Fibroblast of pulmonary artery (primary cell): ENCODE data around the gene CHMP4A.

Experiments used
- DNase-seq: peaks from one replicate; pipeline ENCODE4 v3.0.0-alpha.2; 2010; ENCODE audit warnings: low read depth
- H3K4me3 ChIP-seq: replicated peaks from 2 replicates; pipeline ENCODE4 v1.5.1; 2011; ENCODE audit warnings: low read depth, mild to moderate bottlenecking, control low read depth, low read length, moderate library complexity
- TF ChIP-seq, protein P1 (sequence below): IDR thresholded peaks from 2 replicates; pipeline ENCODE4 v1.5.1; 2011; ENCODE audit warnings: mild to moderate bottlenecking, control low read depth, low read length, inconsistent platforms; ENCODE audit errors: missing control alignments

CHMP4A gene

DNA sequence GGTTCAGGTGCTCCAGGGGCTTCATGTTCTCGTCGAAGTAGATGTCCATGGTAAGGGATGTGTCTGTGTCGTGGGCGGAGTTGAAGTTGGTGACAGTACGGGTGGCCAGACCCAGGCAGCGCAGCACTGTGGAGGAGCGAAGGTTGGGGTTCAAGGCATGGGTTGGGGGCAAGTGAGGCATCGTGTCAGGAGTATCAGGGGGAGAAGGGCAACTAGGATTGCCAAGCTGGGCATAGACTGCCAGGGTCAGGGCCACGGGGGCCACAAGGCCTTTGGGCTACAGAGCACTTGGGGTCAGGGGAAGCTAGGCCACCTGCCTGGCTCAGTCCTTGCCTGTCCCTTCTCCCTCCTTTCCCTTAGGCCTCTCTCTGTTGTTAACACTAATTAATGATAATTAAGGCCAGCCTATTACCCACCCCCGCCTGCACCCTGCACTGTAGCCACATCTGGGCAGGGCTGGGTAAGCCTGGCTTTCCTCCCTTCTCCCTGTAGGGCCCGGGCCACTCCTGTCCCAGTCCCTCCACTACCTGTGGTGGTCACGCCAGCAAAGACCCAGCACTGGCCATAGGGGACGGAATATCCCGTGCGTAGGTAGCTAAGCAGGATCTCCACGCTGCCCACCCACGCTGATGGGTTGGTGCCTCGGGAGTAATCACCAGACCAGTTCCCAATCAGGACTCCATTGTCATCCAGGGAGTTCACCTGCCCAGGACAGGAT, 45.4 kb upstream of the CHMP4A start:
- no peak for DNase-seq
- H3K4me3 ChIP-seq, result no peak overlapping the region
- TF ChIP-seq, protein P1, sequence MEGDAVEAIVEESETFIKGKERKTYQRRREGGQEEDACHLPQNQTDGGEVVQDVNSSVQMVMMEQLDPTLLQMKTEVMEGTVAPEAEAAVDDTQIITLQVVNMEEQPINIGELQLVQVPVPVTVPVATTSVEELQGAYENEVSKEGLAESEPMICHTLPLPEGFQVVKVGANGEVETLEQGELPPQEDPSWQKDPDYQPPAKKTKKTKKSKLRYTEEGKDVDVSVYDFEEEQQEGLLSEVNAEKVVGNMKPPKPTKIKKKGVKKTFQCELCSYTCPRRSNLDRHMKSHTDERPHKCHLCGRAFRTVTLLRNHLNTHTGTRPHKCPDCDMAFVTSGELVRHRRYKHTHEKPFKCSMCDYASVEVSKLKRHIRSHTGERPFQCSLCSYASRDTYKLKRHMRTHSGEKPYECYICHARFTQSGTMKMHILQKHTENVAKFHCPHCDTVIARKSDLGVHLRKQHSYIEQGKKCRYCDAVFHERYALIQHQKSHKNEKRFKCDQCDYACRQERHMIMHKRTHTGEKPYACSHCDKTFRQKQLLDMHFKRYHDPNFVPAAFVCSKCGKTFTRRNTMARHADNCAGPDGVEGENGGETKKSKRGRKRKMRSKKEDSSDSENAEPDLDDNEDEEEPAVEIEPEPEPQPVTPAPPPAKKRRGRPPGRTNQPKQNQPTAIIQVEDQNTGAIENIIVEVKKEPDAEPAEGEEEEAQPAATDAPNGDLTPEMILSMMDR, result no peak

DNA sequence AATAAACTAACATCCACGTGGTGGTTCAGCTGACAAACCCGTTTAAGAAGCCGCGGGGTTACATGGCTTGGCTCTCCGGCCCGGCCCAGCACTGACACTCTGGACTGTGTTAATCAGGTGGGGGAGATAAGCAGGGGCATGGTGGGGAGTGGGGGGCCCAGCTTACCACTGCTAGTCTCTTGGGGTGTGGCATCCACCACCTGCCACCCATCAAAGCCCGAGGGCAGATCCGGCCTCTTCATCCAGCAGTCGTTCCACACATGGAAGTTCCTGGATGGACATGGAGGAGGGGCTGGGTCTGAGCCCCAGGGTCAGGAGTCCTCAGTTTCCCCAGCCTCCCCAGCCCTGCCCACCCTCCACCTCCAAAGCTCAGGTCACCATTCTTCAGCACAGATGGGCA, 44.8 kb upstream of the CHMP4A start:
- no peak overlapping the region for H3K4me3 ChIP-seq
- TF ChIP-seq, protein P1, result no peak
- no peak for DNase-seq

DNA sequence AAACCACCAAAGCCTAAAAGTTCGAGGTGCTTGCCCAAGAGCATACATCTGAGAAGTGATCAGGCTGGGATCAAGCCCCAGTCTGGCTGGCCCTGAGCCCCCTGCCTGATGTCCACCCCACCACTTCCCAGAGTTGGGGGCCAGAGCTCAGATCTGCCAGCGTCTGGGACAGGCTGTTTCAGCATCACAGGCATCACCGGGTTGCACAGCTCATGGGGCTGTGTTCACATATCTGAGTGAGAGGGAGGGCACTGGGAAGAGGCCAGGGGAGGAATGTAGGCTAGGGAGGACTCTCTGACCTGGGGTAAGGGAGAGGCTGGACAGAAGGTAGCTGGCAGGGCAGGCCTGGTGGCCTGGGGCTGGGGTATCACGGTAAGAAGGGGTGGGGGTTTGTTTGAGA, 43.7 kb upstream of the CHMP4A start:
- TF ChIP-seq, protein P1, result no peak
- no peak for DNase-seq

DNA sequence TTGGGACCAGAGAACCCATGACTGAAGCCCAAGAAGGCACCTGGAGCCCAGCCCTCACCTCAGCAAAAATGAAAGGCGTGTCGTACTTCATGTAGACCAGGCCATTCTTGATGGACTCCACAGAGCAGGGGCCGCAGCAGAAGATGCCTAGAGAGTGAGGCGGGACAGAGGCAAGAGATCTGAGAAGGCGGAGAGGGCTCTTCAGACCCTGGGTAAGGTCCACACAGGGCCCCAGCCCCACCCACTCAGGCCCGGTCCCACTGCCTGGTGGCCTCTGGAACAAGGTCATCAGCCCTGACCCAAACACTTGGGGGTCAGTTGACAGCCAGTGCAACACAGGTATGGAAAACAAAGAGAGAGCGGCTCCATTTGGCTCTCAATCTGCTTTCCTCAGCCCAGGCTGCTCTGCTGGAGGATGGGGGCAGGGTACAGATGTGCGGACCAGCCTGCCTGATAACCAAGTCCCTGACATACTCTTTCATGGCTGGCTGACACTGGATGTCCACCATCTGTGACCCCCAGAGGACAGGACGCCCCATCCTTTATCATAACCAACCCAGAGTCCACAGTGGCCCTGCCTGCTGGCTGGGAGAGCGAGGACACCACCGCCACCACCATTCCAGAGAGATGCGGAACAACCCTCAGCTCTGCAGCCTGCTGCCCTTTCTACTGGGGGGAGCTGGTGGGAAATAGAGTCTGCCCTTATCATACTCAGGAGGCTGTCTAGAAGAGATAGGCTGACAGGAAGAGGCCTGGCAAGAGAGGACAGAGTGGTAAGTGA, 42.8 kb upstream of the CHMP4A start:
- DNase-seq, result no peak
- TF ChIP-seq, protein P1, result no peak
- no peak overlapping the region for H3K4me3 ChIP-seq

More for the DNA sequence above, 43.7 kb upstream of the CHMP4A start:
- no peak overlapping the region for H3K4me3 ChIP-seq

DNA sequence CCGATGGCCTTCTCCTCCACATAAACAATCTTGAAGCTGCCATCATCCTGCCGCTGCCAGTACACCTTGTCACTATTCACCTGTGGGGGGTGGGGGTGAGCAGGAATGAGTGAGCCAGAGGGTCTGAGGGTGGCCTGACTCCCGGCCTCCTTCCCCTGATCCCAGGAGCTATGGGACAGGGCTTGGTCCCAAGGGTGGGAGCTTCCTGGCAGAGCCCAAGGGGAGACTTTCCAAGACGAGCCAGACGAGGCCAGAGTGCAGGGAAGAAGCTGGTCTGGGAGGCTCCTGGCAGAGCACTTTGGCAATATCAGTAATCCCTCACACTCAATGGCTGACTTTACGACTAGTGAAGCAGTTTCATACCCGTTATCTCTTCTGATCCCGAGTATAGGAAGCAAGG, 42.1 kb upstream of the CHMP4A start:
- TF ChIP-seq, protein P1, result no peak
- no peak for DNase-seq
- no peak overlapping the region for H3K4me3 ChIP-seq

DNA sequence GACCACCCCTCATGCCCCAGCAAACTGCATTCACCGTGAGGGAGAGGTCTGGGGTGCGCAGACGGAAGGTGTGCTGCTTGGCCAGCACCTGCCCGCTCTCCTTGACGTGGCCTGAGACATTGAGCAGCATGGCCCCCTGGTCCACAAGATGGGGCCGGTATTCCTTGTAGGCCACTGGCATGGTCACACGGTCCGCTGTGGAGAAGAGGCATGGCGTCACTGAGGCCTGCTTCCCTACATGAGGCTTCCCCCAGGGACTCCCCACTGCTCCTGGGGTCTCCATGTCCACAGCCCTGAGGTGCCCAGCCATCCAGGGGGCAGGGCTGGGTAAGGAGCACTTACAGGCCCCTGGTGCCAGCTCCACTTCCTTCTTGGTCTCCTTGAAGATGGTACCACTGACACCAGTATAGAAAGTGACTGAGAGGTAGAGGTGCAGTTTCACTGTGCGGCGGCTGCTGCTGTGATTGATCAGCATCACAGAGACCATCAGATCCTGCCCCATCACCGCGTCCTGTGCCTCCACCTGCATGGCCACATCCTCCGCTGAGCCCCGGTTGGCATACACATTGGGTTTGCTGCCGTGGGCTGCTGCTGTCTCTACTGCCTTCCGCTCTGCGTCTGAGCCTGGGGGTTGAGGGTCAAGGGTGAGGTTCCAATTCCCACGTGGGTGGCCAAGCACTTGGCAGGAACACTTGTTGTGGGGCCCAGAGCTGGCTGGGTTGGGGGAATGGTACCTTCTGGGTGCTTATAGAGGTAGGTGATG, 41.5 kb upstream of the CHMP4A start:
- DNase-seq, result no peak
- H3K4me3 ChIP-seq, result no peak overlapping the region
- TF ChIP-seq, protein P1, result no peak
